SU-DHL-6 (cell line): ENCODE measurements around the gene FAM20B.

ENCODE experiments used
- H2AFZ ChIP-seq: fragments of 200-600 bp; sonication (generic); 2 replicates; pipeline ENCODE4 v1.6.1; 2014; ENCODE audit warnings: low read depth, mild to moderate bottlenecking, moderate library complexity, mixed read lengths, antibody characterized with exemption, low read length; ENCODE audit not compliant: severe bottlenecking
- H3F3A ChIP-seq: fragments of 200-600 bp; shearing (Covaris generic); 2 replicates; pipeline ENCODE4 v1.6.0; 2016; ENCODE audit warnings: antibody characterized with exemption, mild to moderate bottlenecking; ENCODE audit not compliant: insufficient read depth
- H3K27ac ChIP-seq: fragments of 200-600 bp; sonication (generic); 2 replicates; pipeline ENCODE4 v1.5.1; 2016; ENCODE audit warnings: low read depth, mild to moderate bottlenecking, low read length, moderate library complexity, mixed read lengths
- H3K27me3 ChIP-seq: fragments of 200-600 bp; sonication (generic), shearing (Covaris generic); 2 replicates; pipeline ENCODE4 v1.6.0; 2014; ENCODE audit warnings: mild to moderate bottlenecking, low read length
- H3K36me3 ChIP-seq: fragments of 200-600 bp; sonication (generic); 2 replicates; pipeline ENCODE4 v1.6.1; 2014; ENCODE audit warnings: mild to moderate bottlenecking, low read length, mixed read lengths
- H3K4me2 ChIP-seq: fragments of 300-600, 200-600 bp; shearing (Covaris generic), sonication (generic); 2 replicates; pipeline ENCODE4 v1.6.0; 2014; ENCODE audit warnings: low read length, low read depth, mild to moderate bottlenecking; ENCODE audit not compliant: poor library complexity, severe bottlenecking
- H3K4me3 ChIP-seq: fragments of 200-600 bp; sonication (generic); 2 replicates; pipeline ENCODE4 v1.5.1; 2014; ENCODE audit warnings: antibody characterized with exemption, low read length, mild to moderate bottlenecking, mixed read lengths; ENCODE audit not compliant: insufficient read depth, poor library complexity, severe bottlenecking
- H3K79me2 ChIP-seq: fragments of 200-600 bp; sonication (generic); 2 replicates; pipeline ENCODE4 v1.6.1; 2014; ENCODE audit warnings: mild to moderate bottlenecking, low read length, moderate library complexity; ENCODE audit not compliant: insufficient read depth
- H3K9ac ChIP-seq: fragments of 200-600 bp; sonication (generic); 2 replicates; pipeline ENCODE4 v1.7.0; 2014; ENCODE audit warnings: mild to moderate bottlenecking, low read length
- H3K9me2 ChIP-seq: fragments of 200-600 bp; sonication (generic); replicated peaks from 2 replicates; pipeline ENCODE4 v1.6.1; 2014; ENCODE audit warnings: low read length; ENCODE audit not compliant: insufficient read depth
- H3K9me3 ChIP-seq: fragments of 200-600 bp; sonication (generic); 2 replicates; pipeline ENCODE4 v1.6.1; 2014; ENCODE audit warnings: low read length, mixed read lengths; ENCODE audit not compliant: insufficient read depth
- H4K20me1 ChIP-seq: fragments of 200-600 bp; sonication (generic); 2 replicates; pipeline ENCODE4 v1.6.1; 2014; ENCODE audit warnings: low read depth, mild to moderate bottlenecking, antibody characterized with exemption, low read length, moderate library complexity, mixed read lengths
- EZH2phosphoT487 ChIP-seq: fragments of 200-600 bp; sonication (generic), shearing (Covaris generic); conservative IDR thresholded peaks from 2 replicates; pipeline ENCODE4 v1.6.1; 2018; ENCODE audit warnings: mild to moderate bottlenecking, antibody characterized with exemption, low read length, moderate library complexity, mixed read lengths
- TF ChIP-seq, protein P1 (sequence below): fragments of 200-600 bp; sonication (generic); IDR thresholded peaks from one replicate; pipeline ENCODE4 v1.5.1; 2017; ENCODE audit warnings: antibody characterized with exemption, mild to moderate bottlenecking, low read length, moderate library complexity; ENCODE audit not compliant: insufficient read depth, poor library complexity, severe bottlenecking

Gene FAM20B

DNA sequence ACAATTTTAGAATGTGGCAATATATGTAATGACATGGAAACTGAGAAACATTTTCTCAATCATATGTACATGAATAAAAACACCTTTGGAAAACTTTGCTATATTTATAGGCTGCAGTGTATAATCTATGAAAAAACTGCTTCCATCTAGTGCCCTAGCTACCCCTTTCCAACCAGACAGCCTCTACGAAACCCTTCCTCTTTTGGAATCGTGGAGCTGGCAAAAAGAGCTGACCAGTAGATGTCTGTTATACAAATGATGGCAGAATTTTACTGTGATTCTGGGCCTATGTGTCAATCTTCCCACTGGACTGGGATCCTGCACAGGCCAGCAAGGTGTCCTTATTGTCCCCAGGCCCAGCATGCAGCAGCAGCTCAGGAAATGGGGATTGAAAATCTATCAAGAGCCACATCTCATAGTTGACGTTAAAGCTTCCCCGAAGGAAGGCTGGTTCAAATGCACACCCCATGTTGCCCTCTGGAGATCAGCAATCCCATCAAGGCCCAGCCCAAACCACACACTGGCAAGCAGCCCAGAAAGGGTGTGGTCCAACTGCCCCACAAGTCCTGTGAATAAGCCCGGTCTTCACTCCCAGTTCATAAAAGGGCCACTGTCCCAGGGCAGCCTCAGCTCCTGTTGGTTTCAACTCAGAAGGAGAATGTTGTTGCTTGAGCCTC is 8.8 kb upstream of the FAM20B start:
- no peak overlapping the region for H3K4me2 ChIP-seq
- TF ChIP-seq EZH2phosphoT487: no peak
- TF ChIP-seq, protein P1, sequence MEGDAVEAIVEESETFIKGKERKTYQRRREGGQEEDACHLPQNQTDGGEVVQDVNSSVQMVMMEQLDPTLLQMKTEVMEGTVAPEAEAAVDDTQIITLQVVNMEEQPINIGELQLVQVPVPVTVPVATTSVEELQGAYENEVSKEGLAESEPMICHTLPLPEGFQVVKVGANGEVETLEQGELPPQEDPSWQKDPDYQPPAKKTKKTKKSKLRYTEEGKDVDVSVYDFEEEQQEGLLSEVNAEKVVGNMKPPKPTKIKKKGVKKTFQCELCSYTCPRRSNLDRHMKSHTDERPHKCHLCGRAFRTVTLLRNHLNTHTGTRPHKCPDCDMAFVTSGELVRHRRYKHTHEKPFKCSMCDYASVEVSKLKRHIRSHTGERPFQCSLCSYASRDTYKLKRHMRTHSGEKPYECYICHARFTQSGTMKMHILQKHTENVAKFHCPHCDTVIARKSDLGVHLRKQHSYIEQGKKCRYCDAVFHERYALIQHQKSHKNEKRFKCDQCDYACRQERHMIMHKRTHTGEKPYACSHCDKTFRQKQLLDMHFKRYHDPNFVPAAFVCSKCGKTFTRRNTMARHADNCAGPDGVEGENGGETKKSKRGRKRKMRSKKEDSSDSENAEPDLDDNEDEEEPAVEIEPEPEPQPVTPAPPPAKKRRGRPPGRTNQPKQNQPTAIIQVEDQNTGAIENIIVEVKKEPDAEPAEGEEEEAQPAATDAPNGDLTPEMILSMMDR: no peak
- H3K79me2 ChIP-seq: no peaks in the 10 kb centered on the region
- no peaks in the 10 kb centered on the region for H4K20me1 ChIP-seq
- H3K9ac ChIP-seq: no peak overlapping the region
- H3K36me3 ChIP-seq: no peaks in the 10 kb centered on the region
- H2AFZ ChIP-seq: no peak overlapping the region
- H3F3A ChIP-seq: no peaks in the 10 kb centered on the region
- H3K9me2 ChIP-seq: no peaks in the 10 kb centered on the region
- no peaks in the 10 kb centered on the region for H3K27me3 ChIP-seq
- no peaks in the 10 kb centered on the region for H3K9me3 ChIP-seq
- no peak overlapping the region for H3K27ac ChIP-seq
- no peak overlapping the region for H3K4me3 ChIP-seq

DNA sequence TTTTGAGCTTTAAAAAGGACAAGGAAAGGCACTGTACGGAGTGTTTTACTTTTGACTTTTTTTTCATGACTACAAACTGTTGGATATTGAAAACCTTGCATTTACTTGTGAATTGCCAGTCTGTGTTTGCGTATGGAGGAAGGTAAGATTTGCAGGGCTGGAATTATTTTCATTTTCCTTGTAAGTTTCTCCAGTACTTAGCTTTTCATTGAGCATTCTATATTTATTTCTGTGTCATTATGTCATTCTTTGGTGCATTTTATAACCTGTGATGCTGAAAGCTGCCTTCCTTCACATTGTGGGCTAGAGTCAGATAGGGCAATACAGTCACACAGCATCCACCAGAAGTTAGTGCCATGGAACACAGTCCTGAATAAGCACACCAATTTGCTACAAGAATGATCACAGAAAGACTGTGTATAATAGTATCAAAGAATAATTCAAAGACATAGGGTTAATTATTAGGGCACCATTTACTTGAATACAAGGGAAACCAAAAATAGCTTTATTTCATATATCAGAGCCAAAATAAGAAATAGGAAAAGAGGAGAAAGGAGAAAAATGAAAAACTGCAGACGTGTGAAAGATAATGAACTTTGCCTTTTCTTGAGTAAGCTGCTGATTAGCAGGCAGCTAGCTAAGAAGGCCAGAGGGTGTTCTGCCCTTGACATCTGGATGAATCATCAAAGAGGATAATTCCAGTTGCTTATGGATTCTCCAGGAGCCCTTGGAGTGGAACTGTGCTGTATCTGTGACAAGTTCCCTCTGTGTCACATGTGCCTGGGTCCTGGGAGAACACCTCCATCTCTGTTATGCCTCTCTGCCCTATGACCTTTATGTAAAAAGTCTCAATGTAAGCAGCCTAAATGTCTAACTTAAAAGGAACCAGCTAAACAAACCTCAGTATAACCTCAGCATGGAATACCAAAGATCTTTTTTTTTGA is 8.0 kb upstream of the FAM20B start:
- no peak overlapping the region for H3K27ac ChIP-seq
- no peak overlapping the region for H3K4me3 ChIP-seq
- H2AFZ ChIP-seq: no peak overlapping the region
- no peak overlapping the region for H3K4me2 ChIP-seq
- no peaks in the 10 kb centered on the region for H3K27me3 ChIP-seq
- no peaks in the 10 kb centered on the region for H4K20me1 ChIP-seq
- H3K36me3 ChIP-seq: no peaks in the 10 kb centered on the region
- H3K79me2 ChIP-seq: no peaks in the 10 kb centered on the region
- no peak overlapping the region for H3K9ac ChIP-seq
- no peaks in the 10 kb centered on the region for H3F3A ChIP-seq
- H3K9me3 ChIP-seq: no peaks in the 10 kb centered on the region
- no peak for TF ChIP-seq EZH2phosphoT487
- TF ChIP-seq, protein P1: no peak
- no peaks in the 10 kb centered on the region for H3K9me2 ChIP-seq

DNA sequence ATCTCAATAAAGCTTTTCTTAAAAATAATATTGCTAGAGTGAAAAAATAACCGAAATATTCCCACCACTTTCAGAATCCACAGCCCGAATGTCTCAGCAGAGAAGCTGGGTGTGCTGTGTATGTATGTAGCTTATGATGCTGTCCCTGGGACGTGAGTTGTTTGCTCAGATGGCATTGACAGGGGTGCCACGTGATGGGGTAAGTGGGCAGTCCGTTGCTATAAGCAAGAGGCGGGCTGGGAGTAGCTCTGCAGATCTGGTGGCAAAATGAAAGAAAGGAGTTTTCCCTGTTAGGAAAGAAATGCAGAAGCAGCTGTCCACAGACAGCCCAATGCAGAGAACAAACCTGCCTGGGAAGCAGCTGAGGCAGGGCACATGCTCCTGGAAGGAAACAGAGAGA is 3.8 kb upstream of the FAM20B start:
- Histone ChIP-seq H3K79me2 (peaks cover 2% of the 10 kb centered on the region; the same call in 1 of the 2 replicates), H3F3A (0 out of 2 replicates have a peak, but pooled peaks cover 2% of the 10 kb centered on the region), H3K9me2 (no peaks in the 10 kb centered on the region), H3K4me3 (no peak overlapping the region), H2AFZ (no peak overlapping the region), H4K20me1 (no peaks in the 10 kb centered on the region), H3K27me3 (no peaks in the 10 kb centered on the region), H3K9ac (no peak overlapping the region), H3K27ac (no peak overlapping the region), H3K9me3 (no peaks in the 10 kb centered on the region), H3K36me3 (no peaks in the 10 kb centered on the region), H3K4me2 (no peak overlapping the region)
- no peak for TF ChIP-seq EZH2phosphoT487
- TF ChIP-seq, protein P1: no peak
